ENCODE results near the gene GAB1. TPM values are rescaled to one million over a fixed set of nuclear protein-coding genes. Genes with fewer than 3 reads are reported as not detected.

The GAB1 gene
- total RNA-seq, 3 donors from 2014 or later = 0.30 to 0.95 (median 0.61) TPM

DNA sequence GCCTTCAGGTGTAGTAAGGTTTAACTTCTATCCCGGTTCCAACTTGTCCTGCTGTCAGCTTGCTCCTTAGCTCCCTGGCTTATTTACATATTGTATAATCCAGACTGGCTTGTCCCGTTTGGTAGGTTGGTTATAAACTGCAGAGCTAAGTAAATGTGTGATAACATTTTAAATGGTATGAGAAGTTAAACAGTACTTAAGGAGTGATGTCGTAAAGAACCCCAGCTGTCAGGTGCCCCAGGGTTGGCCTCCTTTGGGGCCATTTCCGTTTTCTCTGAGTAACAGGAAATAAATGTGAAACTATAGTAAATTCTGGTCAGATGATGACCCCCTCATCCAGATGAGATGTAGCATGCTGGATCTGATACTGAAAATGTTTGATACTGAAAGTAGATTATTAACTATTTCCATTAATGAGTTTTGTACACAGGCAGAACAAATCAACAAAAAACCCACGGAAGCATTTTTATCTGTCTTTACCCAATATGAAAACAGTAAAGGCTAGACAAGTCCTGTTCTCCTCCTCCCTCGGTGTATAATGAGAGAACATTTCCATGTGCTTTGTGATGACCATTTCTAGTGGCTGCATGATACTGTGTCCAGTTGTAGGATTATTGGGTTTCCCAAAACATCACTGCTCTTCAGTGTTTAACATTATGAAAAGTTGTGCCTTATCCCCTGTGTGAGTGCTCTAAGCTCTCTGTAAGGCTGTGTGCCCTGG is 22.4 kb downstream of the GAB1 start:
- DNase-seq = no peak
- Mint-ChIP-seq H3K4me3 (peak overlapping the region; percentile 24), H3K27me3 (ENCODE audit: low read depth) (no peaks in the 10 kb centered on the region), H3K36me3 (ENCODE audit: insufficient read depth) (no peaks in the 10 kb centered on the region), H3K9me3 (no peaks in the 10 kb centered on the region), H3K4me1 (ENCODE audit: low read depth) (peaks cover 19% of the 10 kb centered on the region)
- peak; percentile 65 to 76 for ATAC-seq

DNA sequence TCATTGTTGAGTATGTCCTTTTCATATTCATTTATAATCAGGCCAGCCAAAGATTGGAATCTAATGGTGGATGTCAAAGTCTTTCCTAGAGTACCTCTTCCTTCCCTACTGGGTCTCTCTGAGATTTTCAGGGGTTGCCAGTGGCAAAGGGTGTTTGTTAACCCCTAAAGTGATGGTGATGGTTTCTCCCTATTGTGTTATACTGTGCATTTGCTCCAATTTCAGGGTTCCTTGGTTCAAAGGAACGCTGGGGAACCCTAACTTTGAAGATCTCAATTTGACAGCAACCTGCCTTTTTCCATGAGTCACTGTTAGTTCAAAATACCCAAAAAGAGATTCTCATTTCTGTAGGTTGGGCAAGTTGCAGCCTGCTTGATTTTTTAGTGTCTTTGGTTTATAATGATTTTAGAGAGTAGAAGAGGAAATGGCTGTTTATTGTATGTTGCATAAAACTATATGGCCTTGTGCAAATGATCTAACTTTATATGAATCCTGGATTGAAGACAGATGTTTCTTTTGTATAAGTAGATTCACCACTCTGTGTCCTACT is 23.0 kb downstream of the GAB1 start:
- ATAC-seq = peak; percentile 34
- Mint-ChIP-seq H3K27me3 (ENCODE audit: low read depth) (no peaks in the 10 kb centered on the region), H3K9me3 (no peaks in the 10 kb centered on the region), H3K36me3 (ENCODE audit: insufficient read depth) (no peaks in the 10 kb centered on the region), H3K4me1 (ENCODE audit: low read depth) (peaks cover 19% of the 10 kb centered on the region), H3K4me3 (peak overlapping the region; percentile 6)
- DNase-seq = no peak

DNA sequence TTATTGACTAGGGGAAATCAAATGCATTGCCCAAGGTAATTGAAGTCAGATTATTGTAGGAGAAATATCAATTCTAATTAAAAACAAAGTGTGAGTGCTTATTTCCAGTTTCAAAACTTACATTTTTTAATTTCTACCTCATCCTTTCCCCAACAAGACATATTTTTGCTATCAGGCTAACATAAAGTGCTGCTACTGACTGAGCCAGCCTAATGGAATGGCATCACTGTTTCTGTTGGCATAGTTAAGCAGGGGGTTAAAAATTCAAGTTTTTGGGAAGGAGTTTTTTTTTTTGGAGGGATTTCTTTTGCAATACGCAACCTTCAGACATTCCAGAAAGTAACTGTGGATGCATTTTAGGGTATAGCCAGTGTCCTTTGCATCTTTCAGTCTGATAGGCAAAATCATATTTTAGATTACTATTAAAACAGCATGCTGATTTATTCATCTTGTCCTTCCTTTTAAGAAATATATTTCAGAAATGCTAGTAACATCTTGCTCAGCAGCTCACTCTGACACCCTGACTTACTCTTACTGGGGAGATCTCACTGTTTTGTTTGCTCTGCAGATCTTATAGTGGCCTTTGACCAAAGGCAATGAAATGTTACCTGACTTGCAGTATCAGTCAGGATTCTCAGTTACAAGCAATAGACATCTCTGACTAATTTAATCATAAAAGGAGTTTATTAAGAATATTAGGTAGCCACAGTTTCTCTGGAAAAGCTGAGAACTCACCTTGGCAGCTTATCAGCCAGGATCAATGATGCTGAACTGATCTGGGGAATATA is 24.4 kb downstream of the GAB1 start:
- ATAC-seq (no peak), DNase-seq (no peak)
- Mint-ChIP-seq H3K9me3 (no peaks in the 10 kb centered on the region), H3K27me3 (ENCODE audit: low read depth) (no peaks in the 10 kb centered on the region), H3K4me3 (no peak overlapping the region), H3K36me3 (ENCODE audit: insufficient read depth) (no peaks in the 10 kb centered on the region), H3K4me1 (ENCODE audit: low read depth) (peaks cover 19% of the 10 kb centered on the region)

DNA sequence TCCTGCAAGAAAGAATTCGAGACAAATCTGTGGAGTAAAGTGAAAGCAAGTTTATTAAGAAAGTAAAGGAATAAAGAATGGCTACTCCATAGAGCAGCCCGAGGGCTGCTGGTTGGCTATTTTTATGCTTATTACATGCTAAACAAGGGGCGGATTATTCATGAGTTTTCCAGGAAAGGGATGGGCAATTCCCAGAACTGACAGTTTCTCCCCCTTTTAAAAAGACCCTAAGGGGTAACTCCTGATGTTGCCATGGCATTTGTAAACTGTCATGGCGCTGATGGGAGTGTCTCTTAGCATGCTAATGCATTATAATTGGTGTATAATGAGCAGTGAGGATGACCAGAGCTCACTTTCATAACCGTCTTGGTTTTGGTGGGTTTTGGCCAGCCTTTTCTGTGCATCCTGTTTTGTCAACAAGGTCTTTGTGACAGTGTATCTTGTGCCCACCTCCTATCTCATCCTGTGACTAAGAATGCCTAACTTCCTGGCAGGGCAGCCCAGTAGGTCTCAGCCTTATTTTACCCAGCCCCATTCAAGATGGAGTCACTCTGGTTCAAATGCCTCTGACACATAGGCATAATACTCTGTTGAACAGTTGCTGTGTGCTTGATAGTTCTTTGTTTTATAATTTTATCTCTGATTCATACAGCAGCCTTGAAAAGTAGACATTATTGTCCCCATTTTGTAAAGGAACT is 25.8 kb downstream of the GAB1 start:
- Mint-ChIP-seq H3K9me3 (no peaks in the 10 kb centered on the region), H3K27me3 (ENCODE audit: low read depth) (no peaks in the 10 kb centered on the region), H3K4me3 (no peak overlapping the region), H3K4me1 (ENCODE audit: low read depth) (peaks cover 19% of the 10 kb centered on the region), H3K36me3 (ENCODE audit: insufficient read depth) (no peaks in the 10 kb centered on the region)
- no peak for ATAC-seq
- no peak for DNase-seq

DNA sequence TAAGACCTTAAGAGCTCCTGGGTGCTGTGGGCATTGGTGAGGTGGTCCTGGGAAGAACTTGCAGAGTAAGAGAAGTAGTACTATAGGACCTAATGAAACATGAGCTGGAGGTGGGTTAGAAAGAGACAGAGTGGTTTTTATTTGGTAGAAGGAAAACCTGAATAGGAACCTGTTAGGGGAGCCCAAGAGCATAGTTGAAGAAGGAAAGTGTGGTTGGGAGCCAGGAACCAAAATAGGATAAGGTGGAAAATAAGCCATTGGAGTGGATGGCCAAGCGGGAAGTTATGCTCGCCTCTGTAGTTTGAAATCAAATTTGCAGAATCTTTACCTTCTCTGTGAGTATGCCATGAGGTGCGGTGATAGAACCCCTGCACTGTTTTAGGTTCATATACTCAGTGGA is 26.7 kb downstream of the GAB1 start:
- no peak for ATAC-seq
- DNase-seq = no peak
- Mint-ChIP-seq H3K4me1 (ENCODE audit: low read depth) (peaks cover 19% of the 10 kb centered on the region), H3K36me3 (ENCODE audit: insufficient read depth) (no peaks in the 10 kb centered on the region), H3K9me3 (no peaks in the 10 kb centered on the region), H3K27me3 (ENCODE audit: low read depth) (no peaks in the 10 kb centered on the region), H3K4me3 (no peak overlapping the region)

DNA sequence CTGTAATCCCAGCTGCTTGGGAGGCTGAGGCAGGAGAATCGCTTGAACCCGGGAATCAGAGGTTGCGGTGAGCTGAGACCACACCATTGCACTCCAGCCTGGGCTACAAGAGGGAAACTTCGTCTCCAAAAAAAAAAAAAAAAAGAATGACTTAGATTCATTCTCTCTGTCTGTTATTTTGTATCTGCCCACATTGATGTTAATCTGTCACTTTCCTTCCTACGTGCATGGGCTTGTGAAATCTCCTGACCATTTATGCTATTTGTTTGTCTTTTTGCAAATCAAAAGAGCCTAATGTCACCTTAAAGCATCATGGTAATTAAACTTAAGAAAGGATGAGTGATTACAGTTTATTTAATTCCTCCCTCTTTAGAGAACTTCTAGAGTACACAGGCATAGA is 27.4 kb downstream of the GAB1 start:
- Mint-ChIP-seq H3K4me3 (no peak overlapping the region), H3K36me3 (ENCODE audit: insufficient read depth) (no peaks in the 10 kb centered on the region), H3K4me1 (ENCODE audit: low read depth) (peaks cover 11% of the 10 kb centered on the region), H3K9me3 (no peaks in the 10 kb centered on the region), H3K27me3 (ENCODE audit: low read depth) (peaks cover 3% of the 10 kb centered on the region)
- ATAC-seq = no peak
- no peak for DNase-seq

DNA sequence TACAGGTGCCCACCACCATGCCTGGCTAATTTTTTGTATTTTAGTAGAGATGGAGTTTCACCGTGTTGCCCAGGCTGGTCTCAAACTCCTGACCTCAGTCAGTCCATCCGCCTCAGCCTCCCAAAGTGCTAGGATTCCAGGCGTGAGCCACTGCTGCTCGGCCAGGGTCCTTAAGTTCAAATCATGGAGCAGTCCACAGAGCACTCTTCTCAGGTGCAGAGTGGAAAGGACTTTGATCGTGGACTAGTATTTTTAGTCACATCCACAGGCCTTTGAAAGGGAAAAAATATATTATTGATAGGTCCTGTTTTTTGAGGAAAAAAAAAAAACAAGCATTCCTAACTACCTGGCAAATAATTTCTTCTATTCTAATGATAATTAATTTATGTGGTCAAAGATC is 31.2 kb downstream of the GAB1 start:
- Mint-ChIP-seq H3K4me1 (ENCODE audit: low read depth) (no peaks in the 10 kb centered on the region), H3K9me3 (peaks cover 3% of the 10 kb centered on the region), H3K4me3 (no peak overlapping the region), H3K27me3 (ENCODE audit: low read depth) (peaks cover 8% of the 10 kb centered on the region), H3K36me3 (ENCODE audit: insufficient read depth) (peaks cover 2% of the 10 kb centered on the region)
- ATAC-seq = no peak
- no peak for DNase-seq

DNA sequence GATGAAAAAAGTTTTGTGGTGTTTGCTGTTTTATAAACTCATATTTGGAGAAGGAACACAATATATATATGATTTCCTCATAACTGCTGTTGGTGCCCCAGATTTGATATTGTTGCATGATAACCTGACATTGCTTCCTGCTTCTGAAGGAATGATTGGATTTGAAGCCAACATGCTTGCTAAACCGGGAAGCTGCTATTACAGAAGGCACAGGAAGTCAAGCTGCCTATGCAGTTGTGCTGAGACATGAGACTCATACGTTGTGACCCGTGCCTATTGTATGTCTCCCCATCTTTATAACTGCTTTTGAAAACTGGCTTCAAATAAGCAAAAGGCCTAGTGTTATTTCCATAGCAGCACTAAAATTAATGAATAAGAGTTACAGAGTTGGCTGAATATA is 32.9 kb downstream of the GAB1 start:
- ATAC-seq = no peak
- peaks cover 11% of the 10 kb centered on the region for H3K27me3 Mint-ChIP-seq (ENCODE audit: low read depth)
- no peak overlapping the region for H3K4me3 Mint-ChIP-seq
- no peaks in the 10 kb centered on the region for H3K4me1 Mint-ChIP-seq (ENCODE audit: low read depth)
- DNase-seq = no peak
- peaks cover 2% of the 10 kb centered on the region for H3K36me3 Mint-ChIP-seq (ENCODE audit: insufficient read depth)
- H3K9me3 Mint-ChIP-seq = peaks cover 3% of the 10 kb centered on the region

GRCh38 chr4:143372093-143372915 is 35.6 kb downstream of the GAB1 start:
- DNase-seq (no peak), ATAC-seq (no peak)
- H3K4me1 Mint-ChIP-seq (ENCODE audit: low read depth) = no peaks in the 10 kb centered on the region
- peaks cover 12% of the 10 kb centered on the region for H3K27me3 Mint-ChIP-seq (ENCODE audit: low read depth)
- H3K4me3 Mint-ChIP-seq = no peak overlapping the region
- peaks cover 3% of the 10 kb centered on the region for H3K9me3 Mint-ChIP-seq
- peaks cover 2% of the 10 kb centered on the region for H3K36me3 Mint-ChIP-seq (ENCODE audit: insufficient read depth)

GRCh38 chr4:143374255-143374654 is 37.6 kb downstream of the GAB1 start:
- peaks cover 3% of the 10 kb centered on the region for H3K9me3 Mint-ChIP-seq
- no peak overlapping the region for H3K4me3 Mint-ChIP-seq

DNA sequence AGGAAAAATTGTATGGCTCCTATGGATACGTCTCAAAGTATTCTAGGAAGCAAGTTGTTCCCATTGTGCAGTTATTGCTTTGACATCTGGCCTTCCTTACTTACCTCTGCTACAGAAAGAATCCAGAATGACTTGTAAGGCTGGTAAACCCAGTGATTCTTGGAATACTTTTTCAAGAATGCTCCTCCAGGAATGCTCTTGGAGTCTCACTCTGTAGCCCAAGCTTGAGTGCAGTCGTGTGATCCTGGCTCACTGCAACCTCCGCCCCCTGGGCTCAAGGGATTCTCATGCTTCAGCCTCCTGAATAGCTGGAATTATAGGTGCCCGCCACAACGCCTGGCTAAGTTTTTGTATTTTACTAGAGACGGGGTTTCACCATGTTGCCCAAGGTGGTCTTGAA is 38.1 kb downstream of the GAB1 start:
- Mint-ChIP-seq H3K4me3 (no peak overlapping the region), H3K27me3 (ENCODE audit: low read depth) (peaks cover 8% of the 10 kb centered on the region), H3K4me1 (ENCODE audit: low read depth) (peaks cover 2% of the 10 kb centered on the region), H3K9me3 (peaks cover 3% of the 10 kb centered on the region), H3K36me3 (ENCODE audit: insufficient read depth) (peaks cover 2% of the 10 kb centered on the region)
- DNase-seq (no peak), ATAC-seq (no peak)

More at GRCh38 chr4:143374255-143374654, 37.6 kb downstream of the GAB1 start:
- DNase-seq (no peak), ATAC-seq (no peak)
- H3K4me1 Mint-ChIP-seq (ENCODE audit: low read depth) = peaks cover 2% of the 10 kb centered on the region
- H3K27me3 Mint-ChIP-seq (ENCODE audit: low read depth) = peaks cover 9% of the 10 kb centered on the region
- peaks cover 2% of the 10 kb centered on the region for H3K36me3 Mint-ChIP-seq (ENCODE audit: insufficient read depth)

DNA sequence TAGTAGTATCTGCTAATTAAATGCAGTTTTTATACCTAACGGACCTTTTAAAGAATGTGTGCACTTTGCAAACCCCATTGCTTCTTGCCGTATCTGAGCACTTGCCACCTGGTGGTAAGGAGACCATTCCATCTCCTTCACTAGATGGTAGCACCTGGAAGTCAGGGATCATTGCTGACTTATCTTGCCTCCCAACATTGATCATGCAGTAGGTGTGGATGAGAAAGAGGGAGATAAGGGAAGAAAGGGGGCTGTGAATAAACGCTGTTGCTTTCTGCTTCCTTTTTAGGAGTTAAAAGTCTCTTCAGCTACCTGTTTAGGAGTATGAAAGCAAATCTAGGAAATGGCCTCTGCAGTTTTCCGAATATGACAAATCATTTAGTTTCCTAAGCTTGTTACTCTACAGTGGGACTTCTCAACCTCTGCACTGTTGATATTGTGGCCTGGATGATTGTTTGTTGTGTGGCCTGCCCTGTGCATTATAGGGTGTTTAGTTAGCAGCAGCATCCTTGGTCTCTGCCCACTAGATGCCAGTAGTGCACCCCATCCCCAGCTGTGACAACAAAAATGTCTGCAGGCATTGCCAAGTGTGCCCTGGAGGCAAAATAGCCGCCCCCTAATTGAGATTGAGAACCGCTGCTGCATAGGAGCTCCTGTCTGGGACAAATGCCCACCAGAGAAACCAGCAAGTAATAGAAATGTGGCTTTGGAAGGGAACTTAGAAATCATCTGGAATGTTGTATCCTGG is 38.8 kb downstream of the GAB1 start:
- DNase-seq (no peak), ATAC-seq (no peak)
- Mint-ChIP-seq H3K4me3 (no peak overlapping the region), H3K27me3 (ENCODE audit: low read depth) (peaks cover 4% of the 10 kb centered on the region), H3K4me1 (ENCODE audit: low read depth) (peaks cover 2% of the 10 kb centered on the region), H3K36me3 (ENCODE audit: insufficient read depth) (peaks cover 2% of the 10 kb centered on the region), H3K9me3 (peaks cover 3% of the 10 kb centered on the region)

DNA sequence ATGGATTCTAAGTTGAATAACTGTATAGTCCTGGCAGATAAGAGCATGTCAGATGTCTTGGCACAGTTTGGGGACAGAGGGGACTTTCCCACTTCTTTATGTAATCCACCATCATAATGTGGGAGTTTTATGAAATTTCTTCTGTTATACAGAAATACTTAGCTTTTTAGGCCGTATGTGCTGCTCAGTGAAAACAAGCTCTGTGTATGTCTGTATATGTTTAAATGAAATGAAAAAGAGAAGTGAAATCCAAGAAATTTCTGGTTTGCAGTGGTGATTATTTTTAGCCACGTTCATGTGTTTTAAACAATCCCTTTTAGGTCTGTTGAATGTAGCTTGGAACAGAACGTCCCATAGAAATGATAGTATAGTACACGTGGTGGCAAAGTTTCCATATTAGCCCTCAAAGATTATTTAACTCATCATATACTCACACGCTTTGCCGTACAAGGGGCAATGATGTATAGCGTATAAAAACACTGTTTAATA is 41.0 kb downstream of the GAB1 start:
- Mint-ChIP-seq H3K9me3 (no peaks in the 10 kb centered on the region), H3K4me3 (no peak overlapping the region), H3K27me3 (ENCODE audit: low read depth) (peaks cover 4% of the 10 kb centered on the region), H3K4me1 (ENCODE audit: low read depth) (peaks cover 2% of the 10 kb centered on the region), H3K36me3 (ENCODE audit: insufficient read depth) (no peaks in the 10 kb centered on the region)
- ATAC-seq = no peak
- DNase-seq = no peak
